Measurements from ENCODE around the gene WNT5A.

WNT5A gene

DNA sequence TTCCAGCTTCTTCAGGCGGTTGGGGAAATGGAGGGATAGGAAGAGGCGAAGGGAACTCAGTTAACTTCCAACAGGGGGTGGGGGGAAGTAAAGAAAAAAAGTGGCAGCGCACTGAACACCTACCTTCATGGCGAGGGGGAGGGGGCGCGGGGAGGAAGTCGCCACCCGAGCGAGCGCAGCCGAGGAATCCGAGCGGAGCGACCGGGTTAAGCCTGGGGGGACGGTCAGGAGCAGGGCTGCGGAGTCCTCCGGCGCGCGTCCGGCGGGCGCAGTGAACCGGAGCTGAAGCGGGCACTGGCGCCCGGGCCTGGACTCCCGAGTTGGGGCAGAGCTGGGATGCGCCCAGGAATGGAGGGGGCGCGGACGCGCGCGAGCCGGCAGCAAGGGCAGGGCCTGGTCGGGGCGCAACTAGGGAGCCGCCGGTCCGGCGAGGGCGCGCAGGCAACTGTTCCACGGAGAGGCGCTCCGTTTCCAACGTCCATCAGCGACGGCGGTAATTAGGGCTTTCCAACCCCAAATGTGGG, at the start of gene WNT5A:
WNT5A (minus strand) TSS at position 450 of the 524 bp plus-strand sequence; CDS start at position 129, 321 bp downstream.
- DNase-seq (ENCODE audit: low read depth in 2 of 2), result no peak

DNA sequence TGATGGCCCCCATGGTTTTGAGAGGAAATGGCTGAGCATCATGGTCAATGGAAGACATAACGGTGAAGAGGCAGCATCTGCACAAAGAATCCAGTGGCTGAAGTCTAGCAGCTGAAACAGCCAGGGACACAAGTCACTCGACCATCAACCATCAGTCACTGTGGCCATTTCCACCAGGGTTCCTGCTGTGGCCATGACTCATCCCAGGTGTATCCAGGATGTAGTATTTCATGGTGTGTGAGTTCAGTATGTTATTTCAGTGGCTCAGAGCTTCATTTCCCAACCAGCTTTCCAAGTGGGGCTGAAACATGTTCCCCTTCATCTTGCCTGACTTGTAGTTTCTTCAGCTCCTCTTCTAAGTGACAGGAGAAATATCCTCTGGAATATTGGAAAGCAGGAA, 47.8 kb upstream of the WNT5A start:
- DNase-seq (ENCODE audit: low read depth in 2 of 2), result no peak

DNA sequence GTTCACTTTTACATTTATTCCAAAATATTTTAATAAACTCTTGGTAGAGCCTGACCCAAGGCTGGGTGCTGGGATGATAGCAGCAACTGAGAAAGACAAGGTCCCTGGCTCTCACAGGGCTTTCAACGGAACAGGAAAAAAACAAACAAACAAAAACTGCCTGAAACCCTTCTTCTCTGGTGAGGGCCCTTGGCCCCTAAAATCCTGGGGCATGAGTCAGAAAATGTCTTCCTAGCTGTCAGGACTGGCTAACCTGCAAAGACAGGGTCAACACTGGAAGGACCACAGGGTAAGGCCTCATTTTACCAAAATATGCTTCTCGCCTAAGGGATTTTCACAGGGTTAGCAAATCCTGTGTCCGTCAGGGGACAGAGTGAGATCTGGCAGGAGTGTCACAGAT, 45.7 kb upstream of the WNT5A start:
- DNase-seq (ENCODE audit: low read depth in 2 of 2), result no peak

DNA sequence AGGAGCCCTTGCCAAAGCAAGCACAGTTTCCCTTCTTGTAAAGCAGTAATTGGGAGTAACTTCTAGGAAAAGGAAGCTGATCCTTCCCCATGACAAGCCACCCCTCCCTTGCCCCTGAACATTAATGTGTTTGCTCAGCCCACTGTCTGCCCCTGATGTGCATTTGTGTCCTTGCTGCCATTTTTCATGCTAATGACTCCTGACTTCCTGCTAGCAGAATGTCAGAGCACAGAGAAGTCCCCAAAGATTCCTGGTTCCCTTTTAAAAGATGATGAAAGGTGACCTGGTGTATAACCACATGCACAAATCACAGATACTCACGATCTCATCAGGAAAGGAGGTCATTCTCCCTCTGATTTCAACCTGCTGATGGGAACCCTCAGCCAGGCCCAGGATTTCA, 44.2 kb upstream of the WNT5A start:
- no peak for DNase-seq (ENCODE audit: low read depth in 2 of 2)

DNA sequence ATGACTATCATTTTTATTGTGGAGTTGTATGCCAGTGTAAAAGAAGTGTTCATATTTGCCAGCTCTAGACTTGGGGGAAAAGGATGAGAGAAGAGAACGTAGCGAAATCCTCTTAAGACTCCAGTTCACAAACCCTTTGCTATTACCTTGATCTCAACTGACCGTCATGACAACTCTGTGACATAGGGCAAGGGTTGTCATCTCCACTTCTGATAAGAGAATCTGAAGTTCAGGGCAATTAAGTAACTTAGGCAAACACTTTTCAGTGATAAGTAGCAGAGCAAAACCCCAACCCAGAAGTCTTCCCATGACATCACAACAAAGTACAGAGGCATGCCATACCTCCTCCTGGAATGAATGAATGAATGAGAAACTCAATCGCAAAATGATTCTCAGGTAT, 40.3 kb upstream of the WNT5A start:
- DNase-seq (ENCODE audit: low read depth in 2 of 2), result no peak

DNA sequence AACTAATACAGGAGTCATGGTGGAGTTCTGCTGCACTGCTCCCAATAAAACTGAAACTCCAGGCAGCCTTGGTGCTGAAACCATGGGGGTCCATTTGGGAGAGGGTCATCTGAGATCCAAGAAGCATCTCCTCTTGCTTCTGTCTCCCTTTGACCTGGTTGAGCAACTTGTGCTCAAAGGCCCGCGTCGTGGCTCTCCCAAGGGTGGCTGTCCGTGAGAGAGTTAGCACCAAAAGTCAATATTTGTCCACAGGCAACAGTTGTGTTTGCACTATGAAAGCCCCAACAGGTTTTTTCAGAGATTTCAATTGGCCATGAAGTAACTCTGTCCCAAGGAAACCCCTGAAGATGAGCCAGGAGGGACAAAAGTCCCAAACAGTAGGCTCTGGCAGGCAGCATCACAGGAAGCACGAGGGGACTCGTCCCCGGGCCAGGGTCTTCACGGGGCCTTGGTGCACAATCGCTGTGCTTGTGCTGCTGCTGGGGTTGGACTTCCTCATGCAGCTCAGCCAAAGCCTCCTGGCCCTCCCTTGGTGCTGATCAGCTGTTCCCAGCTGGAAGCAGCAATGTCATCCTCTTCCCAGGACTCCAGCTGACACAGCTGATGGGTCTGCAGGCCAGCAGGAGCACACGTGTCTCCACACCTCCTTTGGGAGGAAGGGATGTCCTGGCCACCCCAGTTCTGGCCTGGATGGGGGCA, 39.4 kb upstream of the WNT5A start:
- DNase-seq (ENCODE audit: low read depth in 2 of 2), result no peak

DNA sequence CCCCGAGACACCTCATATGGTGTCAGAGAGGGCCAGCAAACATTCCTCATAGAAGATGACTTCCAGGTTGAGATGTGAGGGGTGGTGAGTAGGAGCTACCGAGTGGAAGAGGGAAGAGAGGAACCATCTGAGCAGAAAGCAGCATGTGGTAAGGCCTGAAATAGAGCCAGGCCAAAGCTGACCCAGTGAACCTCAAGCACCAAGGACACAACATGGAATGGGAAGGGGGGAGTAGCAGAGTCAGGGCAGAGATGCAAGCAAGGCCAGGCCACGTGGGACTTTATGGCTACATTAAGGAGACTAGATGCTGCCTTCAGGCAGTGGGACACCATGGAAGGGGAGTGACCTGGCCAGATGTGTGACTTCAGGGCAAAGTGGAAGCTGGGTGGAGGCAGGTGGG, 38.3 kb upstream of the WNT5A start:
- DNase-seq (ENCODE audit: low read depth in 2 of 2), result no peak

DNA sequence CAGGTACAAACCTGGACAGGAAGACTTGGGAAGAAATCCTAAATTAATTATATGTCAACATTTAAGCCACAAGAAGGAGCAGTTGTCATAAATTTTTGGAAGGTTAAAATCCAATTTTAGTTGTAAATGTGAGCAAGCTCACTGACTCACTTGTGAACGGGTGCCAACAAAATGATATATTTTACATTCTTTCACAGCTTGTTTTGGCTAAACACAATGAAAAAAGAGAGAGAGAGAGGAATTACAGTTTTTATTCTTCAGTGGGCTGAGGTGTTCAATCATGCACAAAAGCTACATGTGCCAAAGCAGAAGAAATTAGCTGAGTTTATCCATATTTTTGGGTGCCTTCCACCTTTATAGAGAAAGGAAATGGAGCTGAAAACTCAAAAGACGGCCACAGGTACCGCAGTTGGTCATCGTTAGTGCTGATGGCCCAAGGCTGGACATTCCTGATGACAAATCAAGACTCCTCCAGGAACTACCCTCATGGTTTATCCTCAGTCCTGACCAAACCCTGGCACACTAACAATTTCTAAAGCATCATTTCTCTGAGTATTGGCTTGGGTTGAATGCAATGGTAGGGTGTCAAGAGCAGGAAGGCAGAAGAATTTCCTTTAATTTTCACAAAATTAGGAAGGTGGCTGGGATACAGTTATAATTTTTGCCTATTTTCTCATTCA, 37.6 kb upstream of the WNT5A start:
- peak; percentile 74 to 75 for DNase-seq (ENCODE audit: low read depth in 2 of 2)

DNA sequence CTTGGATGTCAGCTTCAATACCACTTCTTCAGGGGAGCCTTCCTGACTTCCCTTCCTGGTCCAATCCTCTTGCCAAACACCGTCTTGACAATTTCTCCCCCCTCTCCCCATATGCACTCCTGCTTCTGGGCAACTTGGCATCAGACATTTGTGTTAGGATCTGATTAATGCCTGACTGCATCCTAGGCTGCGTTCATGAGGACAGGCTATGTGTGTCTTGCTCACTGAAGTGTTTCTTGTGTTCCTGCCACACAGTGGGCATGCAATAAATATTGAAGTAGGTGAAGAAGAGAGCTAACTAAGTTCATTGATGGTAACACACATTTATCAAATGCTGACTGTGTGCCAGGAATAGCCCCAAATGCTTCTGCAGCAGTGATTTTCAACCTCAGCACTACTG, 36.4 kb upstream of the WNT5A start:
- DNase-seq (ENCODE audit: low read depth in 2 of 2), result no peak

DNA sequence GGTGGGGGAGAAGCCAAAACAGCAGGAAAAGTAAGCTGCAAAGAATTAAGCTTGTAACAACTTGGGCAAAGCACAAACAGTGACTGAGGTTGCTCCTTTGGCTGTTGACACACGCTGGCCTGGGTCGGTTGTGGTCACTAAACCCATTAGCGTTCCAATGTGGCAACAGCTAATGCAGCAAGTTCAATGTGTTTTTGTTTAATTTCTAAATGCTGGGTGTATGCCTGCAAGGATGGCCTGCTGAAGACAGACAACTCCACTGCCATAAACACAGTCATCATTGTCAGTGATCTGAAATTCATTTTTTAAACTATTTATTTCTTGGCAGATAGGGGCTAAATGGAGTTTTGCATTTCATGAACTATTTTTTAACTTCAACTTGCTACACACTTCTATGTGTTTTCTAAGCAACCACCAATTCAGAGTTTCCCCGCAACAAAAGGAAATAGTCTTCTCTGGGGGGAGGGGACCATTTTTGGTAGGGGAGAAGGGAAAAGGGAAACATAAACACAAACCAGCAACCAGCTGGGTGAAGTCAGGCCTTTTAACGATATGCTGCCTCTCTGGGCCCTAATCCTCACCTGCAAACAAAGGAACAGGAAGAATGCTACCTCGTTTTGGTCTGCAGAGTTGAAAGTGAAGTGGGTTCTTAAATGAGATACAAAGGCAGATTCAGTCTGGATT, 34.8 kb upstream of the WNT5A start:
- peak; percentile 79 for DNase-seq (ENCODE audit: low read depth in 2 of 2)

DNA sequence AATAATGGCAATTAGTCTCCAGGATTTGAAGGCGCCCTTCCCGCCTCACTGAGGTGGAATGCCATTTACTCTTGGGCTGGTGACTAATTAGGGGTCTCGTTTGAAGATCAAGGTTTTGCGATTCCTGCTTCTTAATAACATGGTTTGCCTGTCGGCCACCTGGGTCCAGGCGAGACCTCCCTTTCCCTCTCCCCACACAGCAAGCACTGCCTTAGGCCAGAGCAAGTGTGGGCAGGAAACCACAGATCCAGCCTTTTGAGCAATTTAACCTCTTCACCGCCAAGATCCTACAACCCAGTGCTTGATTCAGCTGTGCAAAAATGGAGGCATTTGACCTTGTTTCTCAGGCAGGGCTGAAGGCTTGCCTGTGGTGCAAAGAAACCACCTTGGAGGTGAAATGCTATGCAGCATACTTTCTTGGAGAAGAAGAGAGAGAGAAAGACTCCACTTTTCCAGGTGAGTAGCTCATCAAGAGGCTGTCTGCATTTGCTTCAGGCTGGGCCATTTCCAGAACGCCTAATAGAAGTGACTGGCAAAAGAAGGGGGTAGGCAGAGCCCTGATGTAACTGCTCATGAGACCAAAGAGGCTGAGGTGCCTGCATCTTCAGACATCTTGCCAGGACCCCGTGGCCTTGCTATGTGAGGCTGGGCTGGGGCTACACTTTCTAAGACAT, 34.1 kb upstream of the WNT5A start:
- DNase-seq (ENCODE audit: low read depth in 2 of 2), result no peak

DNA sequence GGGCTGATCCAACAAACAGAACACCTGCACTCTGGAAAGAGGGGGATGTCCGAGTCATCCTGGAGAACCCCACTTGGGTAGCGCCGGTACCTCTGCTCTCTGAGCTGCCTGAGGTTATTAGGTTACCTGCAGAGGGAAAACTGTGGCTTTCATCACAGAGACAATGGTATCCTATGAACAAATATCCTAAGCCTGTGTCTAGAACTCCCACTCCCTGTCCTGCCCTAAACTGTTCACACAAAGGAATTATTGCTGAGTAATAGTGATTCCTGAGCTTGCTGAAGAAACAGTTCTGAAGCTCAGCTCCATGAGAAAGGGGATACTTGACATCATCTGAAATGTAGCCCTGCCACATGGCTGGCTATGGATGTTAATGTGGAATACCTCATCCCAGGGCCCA, 31.9 kb upstream of the WNT5A start:
- DNase-seq (ENCODE audit: low read depth in 2 of 2), result peak in 1 of 2 experiments; percentile 33

DNA sequence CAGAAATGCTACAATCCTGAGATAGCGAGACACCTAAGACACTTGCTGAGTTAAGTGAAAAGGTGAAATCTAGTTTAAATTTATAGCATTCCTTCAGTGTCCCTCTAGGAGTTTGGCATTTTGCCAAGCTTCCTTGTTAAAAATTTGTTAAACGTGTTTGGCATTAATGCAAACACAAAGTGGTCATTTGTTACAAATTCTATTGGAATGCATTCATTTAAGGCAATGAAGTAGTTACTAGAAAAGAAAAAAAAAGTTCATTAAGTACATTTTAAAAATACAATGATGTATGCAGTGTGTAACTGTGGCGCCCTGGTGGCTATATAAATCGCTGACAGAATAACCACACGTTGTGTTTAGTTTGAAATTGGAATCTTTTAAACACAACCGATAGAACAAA, 31.3 kb upstream of the WNT5A start:
- DNase-seq (ENCODE audit: low read depth in 2 of 2), result peak; percentile 57 to 59

DNA sequence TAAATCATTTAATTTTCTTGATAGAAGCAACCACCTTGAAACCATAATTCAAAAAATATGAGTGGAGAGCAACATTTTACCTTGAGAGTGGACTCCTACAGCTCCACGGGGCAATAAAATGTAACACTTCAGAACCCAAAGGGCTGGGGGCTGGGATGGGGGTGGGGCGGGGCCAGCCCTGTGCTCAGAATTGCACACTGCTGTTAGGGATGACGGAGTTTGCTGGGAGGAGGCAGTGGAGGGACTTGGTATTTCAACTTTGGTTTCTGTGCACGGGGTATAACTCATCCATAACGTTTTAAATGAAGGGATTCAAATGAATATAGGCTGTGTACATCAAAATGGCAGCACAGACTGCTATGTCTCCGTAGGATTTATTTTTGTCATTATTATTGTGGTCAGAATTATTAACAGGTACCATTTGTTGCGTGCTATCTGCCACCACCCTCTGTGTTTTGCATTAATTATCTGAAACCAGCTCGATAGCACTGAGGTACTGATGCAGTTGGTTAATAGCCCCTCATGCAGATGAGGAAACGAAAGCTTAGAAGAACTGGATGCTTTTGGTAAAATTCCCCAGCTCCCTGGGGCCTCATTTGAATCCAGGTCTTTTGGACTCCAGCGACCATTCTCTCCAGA, 29.4 kb upstream of the WNT5A start:
- DNase-seq (ENCODE audit: low read depth in 2 of 2), result no peak

DNA sequence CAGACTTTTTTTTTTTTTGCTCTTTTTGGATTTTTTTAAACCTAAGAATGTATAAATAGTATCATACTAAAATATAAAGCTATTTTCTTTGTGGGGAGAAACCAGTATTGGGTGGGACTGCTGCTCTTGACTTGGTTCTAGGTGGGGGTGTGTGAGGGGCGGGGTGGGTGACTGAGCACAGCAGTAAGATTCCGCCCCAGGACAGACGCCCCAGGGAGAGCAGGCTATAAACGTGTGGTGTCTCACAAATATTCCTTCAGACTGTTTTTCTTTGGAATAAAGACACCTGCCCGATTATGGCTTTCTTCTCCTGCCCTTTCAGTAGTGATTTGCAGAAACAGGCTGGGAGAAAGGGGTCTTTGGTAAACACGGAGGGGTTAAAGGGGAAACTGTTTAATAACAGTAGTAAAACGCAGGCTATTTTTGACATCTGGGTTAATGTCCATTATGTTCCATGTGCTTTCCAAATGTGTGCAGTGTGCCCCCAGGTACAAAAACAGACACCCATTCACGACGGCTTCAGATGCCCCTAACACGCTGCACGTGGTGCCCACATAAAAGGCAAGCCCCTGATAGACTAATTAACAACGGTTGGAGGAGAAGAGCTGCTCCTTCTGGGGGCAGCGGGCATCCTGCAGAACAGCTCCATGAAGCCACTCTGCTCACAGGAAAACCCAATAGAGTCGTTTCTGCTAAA, 28.6 kb upstream of the WNT5A start:
- no peak for DNase-seq (ENCODE audit: low read depth in 2 of 2)

DNA sequence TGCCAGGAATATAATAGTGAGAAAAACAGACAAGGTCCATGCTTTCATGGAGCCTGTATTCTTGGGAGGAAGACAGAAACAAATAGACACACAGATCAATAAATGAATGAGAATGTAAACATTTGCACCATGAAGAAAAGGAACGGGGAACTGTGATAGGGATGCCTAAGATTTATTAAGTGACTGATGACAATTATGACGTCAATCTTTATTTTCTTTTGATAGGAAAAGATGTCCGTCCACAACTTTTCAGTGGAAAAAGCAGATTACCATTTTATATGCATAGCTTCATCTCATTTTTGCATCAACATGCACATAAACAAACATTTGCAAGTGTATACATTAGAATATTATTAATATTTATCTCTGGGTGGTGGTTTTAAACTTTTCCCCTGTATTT, 27.9 kb upstream of the WNT5A start:
- DNase-seq (ENCODE audit: low read depth in 2 of 2), result no peak

DNA sequence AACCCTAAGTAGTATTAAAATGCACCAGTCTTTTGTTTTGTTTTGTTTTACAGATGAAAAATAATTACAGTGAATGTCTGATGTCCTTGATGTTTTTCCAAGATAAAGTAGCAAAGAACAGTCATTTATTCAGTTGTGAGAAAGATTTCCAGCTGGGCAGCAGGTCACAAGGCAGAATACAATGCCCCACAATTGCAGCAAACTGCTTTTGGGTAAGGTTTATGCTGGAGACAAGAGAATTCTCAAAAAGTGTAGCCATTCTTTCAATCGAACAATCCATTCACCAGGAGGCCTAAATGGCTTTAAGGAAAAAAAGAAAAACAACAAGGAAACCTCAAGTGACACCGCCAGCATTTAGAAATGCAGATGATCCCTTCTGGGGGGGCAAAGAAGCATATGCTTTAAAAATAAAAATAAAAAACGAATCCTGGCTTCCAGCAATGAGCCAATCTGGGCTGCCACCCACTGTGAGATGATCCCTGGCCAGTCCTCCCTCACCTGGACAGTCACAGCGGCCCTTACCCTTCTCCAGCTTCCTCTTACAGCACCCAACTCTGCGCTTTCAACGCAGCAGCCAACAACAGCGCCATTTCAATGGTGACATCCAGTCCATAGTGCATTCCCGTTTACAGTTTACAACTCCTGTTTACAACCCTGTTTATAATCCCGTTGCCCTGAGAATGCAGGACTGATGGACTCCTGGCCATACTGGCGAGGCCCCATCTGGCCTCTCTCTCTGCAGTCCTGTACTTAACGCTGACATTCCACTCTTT, 25.7 kb upstream of the WNT5A start:
- DNase-seq (ENCODE audit: low read depth in 2 of 2), result no peak

DNA sequence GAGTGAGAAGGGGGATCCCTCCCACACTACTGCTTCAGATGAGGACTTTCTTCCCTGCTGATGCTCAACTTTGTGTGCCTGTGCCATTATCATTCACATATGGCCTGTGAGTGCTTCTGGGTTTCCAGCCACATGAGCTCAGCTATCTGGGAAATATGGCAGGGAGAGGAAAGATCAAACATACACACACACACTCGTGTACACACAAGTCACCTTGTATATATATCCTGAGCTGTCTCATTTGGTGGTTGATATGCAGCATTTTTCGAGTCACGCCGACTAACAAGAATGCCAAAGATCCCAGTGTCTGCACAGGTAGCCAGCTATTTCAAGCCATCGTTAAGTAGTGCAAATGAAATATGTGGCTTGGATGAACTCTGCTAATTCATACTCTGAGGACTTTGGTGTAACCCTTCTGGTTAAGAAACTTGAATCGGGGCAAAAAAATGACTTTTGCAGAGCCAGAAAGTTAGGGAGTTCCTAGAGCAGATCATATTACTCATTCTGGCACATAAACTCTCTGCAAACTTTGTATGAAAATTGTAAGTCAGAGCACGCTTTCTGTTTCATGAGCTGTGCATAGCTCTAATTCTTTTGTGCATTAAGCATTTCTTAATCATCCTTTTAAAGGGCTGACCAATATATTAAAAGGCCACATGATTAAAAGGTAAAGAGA, 24.9 kb upstream of the WNT5A start:
- peak; percentile 61 for DNase-seq (ENCODE audit: low read depth in 2 of 2)

DNA sequence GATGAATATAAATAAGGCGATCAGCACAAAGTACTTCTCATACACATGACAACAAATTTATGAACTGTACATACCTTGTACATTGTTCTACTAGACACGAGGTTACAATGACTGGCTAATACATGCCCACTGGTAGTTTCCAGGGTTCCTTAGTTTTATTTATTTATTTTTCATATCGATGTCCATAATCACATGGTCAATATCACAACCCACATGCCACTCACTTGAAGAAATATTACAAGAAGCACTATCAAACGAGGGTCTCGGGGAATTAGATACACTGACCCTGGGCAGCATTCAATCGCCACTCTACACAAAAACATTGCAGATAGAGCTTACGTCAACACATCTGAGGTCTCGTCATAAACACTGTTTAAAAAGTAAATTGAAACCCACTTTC, 21.2 kb upstream of the WNT5A start:
- no peak for DNase-seq (ENCODE audit: low read depth in 2 of 2)

DNA sequence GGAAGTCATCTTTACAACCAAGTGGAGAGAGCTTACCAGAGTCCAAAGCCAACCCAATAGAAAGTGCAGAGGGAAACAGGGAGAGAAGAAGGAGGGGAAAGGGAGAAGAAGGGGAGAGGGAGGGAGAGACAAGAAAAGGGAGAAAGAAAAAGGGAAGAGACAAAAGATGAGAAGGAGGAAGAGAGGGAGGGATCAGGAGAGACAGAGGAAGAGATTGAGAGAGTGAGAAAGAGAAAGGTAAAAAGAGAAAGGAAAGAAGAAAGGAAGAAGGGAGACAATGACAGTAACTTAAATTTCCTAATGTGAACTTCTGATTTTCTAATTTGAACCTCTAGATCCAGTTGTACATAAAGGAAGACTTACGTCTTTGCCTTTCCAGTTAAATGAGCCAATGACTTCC, 20.7 kb upstream of the WNT5A start:
- DNase-seq (ENCODE audit: low read depth in 2 of 2), result no peak
